CD1c-positive myeloid dendritic cell (primary cell): ENCODE measurements around the gene SIGLEC1.

Experiments used
- DNase-seq: peaks from one replicate; pipeline ENCODE4 v3.0.0-alpha.2; 2016; ENCODE audit errors: extremely low spot score

SIGLEC1 gene

DNA sequence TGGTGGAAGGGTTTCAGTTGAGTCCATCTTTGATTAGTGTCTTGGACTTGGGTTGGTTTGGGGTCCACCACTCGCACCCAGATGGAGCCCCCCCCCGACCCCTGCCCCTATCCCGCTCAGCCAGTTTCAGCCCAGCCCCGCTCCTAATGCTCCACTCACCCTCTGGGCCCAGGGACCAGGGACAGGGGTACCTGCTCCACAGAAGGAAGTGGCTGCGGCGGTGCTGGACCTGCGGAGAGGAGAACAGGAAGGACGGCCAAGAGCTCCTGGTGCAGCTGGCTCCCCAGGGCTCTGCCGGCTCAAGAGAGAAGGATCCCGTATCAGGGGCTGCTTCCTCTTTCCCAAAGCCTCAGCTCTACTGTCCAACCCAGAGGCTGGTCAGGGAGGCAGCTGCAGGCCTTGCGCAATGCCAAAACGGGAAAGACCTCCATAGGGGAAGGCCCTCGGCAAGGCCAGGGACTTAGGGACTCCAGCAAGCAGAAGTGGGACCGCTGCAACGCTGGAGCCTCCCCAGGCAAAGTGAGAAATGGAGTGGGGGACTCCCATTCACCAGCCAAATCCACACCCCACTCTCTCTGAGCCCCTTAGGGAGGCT, at the start of gene SIGLEC1:
Gene SIGLEC1 (minus strand): TSS at position 322 of the 595 bp plus-strand sequence. CDS start 5,472 bp downstream, outside the sequence.
- DNase-seq = peak; percentile 96

DNA sequence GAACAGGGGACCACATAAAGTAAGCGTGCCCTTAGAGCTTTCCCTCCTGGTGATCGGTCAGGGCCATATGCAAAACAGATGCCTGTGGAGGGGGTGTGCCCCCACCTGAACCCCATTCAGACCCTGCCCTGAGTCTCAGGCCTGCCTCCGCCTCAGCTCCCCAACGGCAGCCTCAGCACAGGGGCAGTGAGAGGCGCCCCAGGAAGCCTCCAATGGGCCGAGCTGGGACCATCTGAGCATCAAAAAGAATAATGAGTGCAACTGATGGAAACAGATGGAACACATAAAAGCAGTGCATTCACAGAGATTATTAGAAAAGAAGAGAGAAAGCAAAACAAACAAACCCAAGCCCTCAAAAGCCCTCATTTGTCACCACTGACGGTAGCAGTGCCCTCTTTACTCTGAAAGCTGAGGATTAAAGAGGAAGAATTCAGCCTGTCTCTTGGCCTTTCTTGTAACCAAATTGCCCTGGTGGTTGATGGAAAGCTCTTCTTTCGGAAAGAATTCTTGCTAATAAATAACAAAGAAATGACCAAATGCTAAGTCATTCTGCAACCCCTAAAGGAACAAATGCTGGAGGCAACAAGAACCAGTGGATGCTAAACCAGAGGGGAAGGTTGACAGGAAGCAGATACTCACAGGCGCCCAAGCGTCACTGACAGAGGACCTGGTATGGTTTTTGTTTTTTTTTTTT, 48.4 kb upstream of the SIGLEC1 start:
- DNase-seq = no peak

DNA sequence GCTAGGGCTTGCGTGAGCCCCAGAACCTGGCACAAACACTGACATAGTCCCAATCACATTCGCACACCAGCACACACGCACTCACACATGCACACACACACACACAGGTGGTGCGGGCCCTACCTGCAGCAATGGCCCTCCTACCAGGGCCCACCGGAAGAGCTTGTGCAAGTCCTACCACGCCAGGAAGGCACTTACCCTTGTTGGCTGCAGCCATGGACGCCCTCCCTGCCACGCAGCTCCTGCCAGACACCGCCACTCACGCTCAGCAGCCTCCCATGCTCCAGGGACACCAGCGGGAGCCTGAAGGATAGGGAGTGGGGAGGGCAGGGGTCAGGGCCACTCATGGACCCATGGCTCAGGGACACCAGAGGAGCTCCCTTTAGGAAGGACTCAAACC, 47.5 kb upstream of the SIGLEC1 start:
- DNase-seq = no peak

DNA sequence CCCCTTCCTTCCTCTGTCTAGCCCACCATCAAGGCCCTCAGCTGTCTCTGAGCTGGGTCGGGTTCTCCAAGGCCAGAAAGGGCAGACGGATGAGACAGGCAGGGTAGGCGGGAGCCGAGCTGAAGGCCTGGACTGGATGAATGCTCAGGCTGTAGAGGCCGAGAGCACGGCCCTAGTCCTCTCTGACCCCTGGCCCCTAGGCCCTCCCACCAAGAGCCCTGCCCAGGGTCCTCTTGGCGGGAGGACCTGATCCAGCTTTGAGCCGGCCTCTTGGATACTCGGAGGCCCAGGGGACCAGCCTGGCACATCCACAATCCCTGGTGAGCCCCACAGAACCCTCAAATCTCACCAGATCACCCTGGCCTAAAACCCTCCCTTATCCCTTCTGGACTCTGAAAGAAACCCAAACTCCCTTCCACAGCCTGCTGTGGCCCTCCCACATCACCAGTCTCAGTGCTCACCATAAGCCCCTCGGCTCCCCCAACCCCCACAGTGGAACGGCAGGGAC, 47.0 kb upstream of the SIGLEC1 start:
- DNase-seq = no peak

DNA sequence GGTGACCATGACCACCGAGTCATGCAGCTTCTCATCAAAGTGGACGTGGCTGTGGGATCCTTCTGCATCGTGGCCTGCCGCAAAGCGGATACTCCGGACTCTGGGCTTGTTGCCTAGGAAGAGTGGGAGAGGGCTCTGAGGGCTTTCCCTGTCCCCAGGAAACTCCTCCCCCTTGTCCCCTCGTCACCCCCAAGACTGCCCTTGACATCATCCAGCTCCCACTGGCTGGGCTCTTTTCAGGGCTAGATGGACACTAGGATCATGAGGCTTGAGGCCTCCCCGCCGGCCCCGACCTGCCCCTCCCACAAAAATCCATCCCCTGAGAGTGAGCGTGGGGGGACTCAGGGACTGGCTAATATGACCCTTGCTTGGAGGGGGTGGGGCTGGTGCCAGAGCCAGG, 46.2 kb upstream of the SIGLEC1 start:
- DNase-seq = no peak

DNA sequence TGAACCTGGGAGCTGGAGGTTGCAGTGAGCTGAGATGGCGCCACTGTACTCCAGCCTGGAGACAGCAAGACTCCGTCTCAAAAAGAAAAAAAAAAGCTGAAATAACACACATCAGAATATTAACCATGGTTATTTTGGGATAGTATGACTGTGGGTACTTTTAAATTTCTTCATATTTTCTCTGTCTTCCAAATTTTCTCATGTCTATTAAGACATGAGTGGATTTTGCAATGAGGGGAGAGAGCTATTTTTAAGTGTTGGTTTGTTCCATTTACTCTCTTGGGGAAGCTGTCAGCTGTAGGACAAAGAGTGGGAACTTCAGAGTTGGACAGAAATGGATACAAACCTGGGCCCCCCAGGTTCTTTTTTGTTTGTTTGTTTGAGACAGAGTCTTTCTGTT, 44.9 kb upstream of the SIGLEC1 start:
- DNase-seq = no peak

DNA sequence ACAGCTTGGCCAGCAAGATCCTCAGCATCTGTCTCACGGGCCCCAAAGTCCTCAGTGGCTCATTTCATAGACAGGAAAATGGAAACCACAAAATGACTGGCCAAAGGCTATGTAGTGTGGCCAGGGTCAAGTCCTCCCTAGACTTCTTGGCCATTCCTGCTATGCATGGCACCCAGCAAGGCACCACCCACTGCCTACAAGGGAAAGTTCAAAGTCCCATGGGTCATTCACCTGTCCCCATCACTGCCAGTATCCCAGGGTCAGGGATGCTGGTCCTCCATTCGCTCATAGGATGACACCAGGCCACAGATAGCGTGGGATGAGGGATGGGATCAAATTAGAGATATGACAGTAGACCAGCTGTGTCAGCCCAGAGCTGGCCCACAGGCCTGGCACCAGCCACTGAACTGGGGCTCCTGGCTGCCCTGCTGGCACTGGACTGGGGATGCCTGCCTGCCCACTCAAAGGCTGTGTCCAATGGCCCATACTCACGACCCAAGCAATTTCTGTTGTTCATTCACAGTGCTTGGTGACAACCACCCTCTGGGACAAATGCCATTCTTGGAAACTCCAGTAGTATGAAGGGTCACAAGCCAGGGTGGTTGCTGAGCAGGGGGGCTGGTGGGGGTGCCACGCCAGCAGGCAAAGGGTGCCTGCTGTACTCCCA, 43.5 kb upstream of the SIGLEC1 start:
- DNase-seq = no peak

DNA sequence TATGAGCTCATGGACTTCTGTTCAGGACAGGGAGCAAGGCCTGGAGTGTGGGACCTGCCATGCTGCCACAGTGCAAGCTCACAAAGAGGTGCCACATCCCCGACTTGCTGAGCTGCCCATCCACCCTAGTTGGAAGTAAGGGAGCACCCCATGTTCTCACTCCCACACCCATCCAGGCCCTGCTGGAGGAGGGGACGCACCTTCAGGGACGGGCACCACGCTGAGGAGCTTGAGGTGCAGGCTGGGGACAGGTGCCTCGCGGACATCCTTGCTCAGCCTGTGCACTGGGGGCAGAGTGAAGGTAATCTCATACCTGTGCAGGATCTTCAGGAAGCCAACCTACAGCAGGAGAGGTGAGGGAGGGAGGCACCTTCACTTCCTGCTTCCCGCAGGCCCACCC, 42.9 kb upstream of the SIGLEC1 start:
- no peak for DNase-seq

DNA sequence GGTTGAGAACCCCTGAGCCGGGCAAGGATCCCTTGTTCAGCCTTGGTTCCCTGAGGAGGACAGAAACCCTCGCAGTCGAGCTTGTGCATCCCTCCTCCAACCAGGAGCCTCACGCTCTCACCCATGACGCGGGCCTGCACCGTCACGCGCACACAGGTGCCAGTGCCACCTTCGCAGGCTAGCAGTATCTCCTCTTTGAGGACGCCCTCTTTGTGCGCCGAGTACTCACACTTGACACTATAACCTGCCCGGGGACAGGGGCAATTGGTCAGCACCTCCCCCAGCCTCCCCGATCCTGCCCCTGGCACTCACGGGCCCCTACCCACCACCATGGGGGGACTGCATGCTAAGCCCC, 41.9 kb upstream of the SIGLEC1 start:
- no peak for DNase-seq

DNA sequence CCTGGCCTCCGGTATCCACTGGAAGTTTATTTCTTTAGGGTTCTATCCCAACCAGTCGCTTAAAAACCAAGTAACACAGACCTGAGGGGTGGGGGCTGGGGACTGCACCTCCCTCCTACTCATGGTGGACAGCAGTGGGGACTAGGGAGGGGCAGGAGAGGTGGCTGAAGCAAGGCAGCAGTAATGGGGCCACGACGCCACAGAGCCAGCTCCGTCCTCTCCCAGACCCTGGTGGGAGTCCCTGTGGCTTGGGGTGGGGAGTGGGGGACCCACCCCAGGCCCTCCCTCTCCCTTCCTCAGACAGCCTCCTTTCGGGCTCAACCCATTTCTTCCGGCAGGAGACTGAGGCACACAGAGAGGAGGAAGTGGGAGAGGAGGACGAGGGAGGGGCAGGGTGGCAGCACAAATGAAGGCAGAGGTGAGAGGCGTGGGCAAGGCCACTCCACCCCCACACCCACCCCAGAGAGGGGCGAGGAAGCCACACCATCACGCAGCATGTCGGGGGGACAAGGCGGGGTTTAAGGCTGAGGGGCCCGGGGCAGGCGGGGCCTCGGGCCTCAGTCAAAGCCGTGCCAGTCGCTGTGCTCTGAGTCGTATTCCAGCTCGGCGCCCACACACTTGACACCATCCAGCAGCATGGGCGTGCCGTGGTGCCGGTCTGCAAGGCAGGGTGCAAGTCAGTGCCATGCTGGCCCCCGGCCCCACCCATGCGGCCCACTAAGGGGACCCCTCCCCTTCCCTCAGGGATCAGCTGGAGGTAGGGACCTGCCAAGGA, 41.3 kb upstream of the SIGLEC1 start:
- no peak for DNase-seq

DNA sequence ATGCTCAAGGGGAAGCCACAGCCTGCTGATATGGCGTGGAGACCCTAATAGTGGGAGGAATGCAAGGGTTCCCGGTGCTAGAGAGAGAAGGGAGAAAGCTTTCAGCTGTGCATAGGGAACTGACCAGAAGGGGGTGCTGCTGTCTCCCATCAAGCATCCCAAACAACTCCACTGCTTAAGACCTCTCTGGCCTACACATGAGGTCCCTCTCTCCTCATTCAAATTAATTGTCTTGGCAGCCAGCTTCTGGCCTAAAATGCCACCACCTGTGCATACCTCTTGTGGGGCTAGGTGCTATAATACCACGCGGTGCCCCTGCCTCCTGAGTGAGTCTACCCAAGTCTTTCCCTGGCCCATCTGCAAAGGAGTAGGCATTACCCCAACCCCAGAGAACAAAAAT, 40.7 kb upstream of the SIGLEC1 start:
- peak; percentile 67 for DNase-seq

DNA sequence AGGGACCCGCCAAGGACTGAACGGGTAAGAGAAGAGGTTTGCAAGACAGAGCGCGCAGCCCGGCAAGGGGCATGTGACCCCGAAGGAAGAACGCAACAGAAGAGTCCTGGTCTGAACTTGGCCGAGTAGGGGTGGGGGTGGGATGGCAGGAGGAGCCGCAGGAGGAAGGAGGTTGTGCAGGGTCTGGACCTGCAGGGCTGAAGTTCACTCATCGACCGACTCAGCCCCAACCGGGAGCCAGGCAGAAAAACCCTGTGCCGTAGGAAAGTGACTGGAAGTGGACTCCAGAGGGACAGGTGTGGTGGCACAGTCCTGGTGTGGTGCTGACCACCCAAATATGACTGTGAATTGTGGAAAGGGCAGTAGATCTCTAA, 40.0 kb upstream of the SIGLEC1 start:
- DNase-seq = no peak

DNA sequence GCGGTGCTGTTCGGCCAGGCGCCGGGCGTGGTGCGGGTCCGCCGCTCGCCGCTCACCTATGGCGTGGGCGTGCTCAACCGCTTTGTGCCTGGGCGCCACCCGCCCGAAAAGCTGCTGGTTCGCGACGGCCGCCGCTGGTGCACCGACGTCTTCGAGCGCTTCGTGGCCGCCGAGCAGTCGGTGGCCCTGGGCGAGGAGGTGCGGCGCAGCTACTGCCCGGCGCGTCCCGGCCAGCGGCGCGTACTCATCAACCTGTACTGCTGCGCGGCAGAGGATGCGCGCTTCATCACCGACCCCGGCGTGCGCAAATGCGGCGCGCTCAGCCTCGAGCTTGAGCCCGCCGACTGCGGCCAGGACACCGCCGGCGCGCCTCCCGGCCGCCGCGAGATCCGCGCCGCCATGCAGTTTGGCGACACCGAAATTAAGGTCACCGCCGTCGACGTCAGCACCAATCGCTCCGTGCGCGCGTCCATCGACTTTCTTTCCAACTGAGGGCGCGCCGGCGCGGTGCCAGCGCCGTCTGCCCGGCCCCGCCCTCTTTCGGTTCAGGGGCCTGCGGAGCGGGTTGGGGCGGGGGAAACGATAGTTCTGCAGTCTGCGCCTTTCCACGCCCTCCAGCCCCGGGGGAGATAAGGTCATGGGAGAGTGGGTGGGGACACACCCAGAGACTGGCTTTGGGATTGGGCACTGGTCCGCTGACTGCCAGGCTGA, 39.4 kb upstream of the SIGLEC1 start:
- peak; percentile 88 for DNase-seq

DNA sequence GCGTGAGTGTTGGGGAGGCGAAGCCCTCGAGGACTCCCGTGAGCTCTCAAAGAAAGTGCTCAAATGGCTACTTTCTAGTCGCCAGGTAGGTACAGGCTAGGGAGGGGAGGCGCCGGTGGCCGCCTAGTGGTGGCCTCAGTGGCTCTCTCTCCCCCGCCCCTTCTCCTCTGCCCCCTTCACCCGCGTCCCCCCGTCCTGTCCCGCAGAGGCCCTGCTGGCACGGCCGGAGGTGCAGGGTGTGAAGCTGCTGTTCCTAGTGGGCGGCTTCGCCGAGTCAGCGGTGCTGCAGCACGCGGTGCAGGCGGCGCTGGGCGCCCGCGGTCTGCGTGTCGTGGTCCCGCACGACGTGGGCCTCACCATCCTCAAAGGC, 38.9 kb upstream of the SIGLEC1 start:
- no peak for DNase-seq

DNA sequence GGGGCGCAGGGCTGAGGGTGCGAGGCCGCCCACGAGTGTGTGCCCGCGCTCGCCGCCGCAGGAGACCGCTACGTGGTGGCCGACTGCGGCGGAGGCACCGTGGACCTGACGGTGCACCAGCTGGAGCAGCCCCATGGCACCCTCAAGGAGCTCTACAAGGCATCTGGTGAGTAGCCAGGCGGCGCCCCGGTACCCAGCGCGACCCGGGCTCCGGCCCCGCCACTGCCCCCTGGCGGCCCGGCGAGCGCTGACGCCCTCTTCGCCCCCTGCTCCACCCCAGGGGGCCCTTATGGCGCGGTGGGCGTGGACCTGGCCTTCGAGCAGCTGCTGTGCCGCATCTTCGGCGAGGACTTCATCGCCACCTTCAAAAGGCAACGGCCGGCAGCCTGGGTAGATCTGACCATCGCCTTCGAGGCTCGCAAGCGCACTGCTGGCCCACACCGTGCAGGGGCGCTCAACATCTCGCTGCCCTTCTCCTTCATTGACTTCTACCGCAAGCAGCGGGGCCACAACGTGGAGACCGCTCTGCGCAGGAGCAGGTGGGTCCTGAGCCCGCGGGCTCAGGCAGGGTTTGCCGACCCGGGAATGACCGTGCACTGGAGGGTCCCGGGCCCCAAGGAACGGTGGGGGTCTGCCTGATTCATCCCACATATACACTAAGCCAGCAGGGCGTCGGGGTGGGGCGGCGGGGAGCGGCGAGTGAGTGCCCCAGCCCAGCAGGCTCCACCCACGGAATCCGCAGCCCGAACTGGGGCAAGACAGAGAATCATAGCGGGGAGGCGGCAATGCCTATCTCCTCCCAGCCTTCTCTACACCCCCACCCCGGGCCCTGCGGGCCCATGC, 37.5 kb upstream of the SIGLEC1 start:
- peak; percentile 47 for DNase-seq

DNA sequence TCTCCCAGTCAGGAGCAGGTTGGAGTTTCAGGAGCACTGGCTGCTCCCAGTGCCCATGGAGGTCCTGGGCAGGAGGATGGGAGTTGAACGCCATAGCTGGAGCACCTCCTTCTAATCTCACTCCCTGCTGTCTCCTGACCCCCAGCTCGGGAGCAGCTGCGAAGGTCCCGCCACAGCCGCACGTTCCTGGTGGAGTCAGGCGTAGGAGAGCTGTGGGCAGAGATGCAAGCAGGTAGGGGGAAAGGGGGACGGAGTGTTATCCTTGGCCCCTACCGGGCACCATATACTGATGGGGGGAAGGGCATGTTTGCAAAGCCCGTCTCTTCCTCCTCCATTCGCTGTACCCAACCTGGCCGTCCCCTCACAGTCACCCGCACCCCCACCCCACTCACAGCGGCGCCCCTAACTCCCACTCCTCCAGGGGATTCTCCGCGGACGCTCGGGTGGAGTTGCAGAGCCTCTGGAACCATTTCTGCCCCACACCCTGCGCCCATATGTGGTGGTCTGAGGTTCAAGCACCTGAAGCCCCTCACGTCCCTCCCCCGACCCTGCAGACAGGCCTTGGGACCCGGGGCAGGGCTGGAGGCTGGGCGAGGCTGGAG, 36.8 kb upstream of the SIGLEC1 start:
- no peak for DNase-seq

DNA sequence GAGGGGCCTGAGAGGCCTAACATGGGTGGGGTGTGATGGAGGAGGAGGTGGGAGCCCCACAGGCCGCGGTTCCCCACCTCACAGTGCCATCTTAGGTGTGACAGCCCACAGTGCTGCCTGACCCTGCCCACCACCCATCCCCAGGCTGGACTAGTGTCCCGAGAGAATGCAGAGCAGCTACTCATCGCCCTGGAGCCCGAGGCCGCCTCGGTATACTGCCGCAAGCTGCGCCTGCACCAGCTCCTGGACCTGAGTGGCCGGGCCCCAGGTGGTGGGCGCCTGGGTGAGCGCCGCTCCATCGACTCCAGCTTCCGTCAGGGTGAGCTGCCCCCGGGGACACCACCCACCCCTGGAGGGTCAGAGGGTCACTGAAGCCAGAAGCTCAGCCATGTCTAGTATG, 35.7 kb upstream of the SIGLEC1 start:
- DNase-seq = no peak

DNA sequence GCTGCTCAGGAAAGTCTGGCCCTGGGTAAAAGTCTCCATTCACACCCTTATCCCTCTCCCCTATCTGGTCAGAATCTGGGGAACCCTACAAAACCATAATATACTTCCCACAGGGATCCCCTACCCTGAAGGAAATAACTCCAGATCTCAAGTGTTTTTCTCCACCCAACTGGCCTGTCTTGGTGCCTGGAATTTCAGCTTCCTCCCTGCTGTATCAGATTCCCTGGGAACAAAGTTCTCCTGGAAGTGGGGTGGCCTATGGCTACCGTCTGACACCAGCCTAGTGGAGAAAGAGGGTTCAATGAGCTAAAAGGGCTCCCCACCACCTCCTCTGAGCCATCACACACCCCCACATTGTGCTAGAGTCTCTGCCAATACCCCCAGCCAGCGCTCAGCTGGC, 35.1 kb upstream of the SIGLEC1 start:
- no peak for DNase-seq

DNA sequence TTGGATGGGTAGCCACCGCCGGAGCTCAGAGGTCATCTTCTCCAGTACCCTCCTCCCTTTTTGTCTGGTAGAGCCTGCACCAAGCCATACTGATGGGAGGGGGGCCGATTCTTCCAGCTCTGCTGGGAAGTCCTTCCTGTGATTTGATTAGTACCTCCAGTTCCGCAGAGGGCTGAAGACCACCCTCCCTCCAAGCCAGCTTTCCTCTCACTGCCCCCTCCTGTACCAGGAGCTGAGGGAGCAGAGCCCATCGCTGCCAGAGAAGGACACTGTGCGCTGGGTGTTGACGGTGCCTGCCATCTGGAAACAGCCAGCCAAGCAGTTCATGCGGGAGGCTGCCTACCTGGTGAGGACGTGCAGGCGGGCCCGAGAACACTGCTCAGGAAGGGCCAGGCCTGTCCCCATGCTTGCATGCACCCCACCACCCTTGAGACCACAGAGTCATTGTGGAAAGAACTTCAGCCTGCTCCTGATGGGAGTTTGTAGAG, 33.3 kb upstream of the SIGLEC1 start:
- no peak for DNase-seq
